ENCODE data around the gene TMEM131L. TPM values are rescaled to one million over a fixed set of nuclear protein-coding genes. Genes with fewer than 3 reads are reported as not detected.
A peak's percentile ranks its signal among the peaks of the same experiment; 100 is the strongest.

Gene TMEM131L
- total RNA-seq, 2 experiments from 2014 or later = 25.2 to 26.3 TPM

GRCh38 chr4:153679486-153679885 lies 213.3 kb downstream of the TMEM131L start:
- DNase-seq = no peak
- H3K36me3 Mint-ChIP-seq (ENCODE audit: low read depth) = peaks cover 7% of the 10 kb centered on the region
- peaks cover 8% of the 10 kb centered on the region for H3K4me1 Mint-ChIP-seq
- ChIA-PET CTCF (no interaction called here), POLR2A (no interaction called here)
- H3K27ac Mint-ChIP-seq = no peak overlapping the region
- H3K27me3 Mint-ChIP-seq = peaks cover 46% of the 10 kb centered on the region
- H3K4me3 Mint-ChIP-seq = no peak overlapping the region
- peaks cover 15% of the 10 kb centered on the region for H3K9me3 Mint-ChIP-seq

GRCh38 chr4:153683763-153684181 lies 217.6 kb downstream of the TMEM131L start:
- ChIA-PET CTCF (interaction anchor here (0.6 to 2.7 kb wide), 3 partner anchors 50 to 66 kb away, joined by 3 to 11 read pairs (median 4); no protein-coding TSS in a partner anchor), POLR2A (interaction anchor here (1.3 kb wide), 1 partner anchor 27 kb away, joined by 4 read pairs; no protein-coding TSS in a partner anchor)
- Mint-ChIP-seq H3K9me3 (peaks cover 9% of the 10 kb centered on the region), H3K4me1 (peaks cover 13% of the 10 kb centered on the region), H3K27ac (no peak overlapping the region), H3K4me3 (peak overlapping the region; percentile 44), H3K27me3 (peaks cover 41% of the 10 kb centered on the region), H3K36me3 (ENCODE audit: low read depth) (peaks cover 13% of the 10 kb centered on the region)
- DNase-seq = no peak

GRCh38 chr4:153684182-153684970 lies 218.2 kb downstream of the TMEM131L start, which contains the start of gene TLR2:
Gene TLR2, plus strand, starts transcription at chr4:153684280. Its CDS starts 18,628 bp downstream, at chr4:153702908.
- peaks cover 17% of the 10 kb centered on the region for H3K36me3 Mint-ChIP-seq (ENCODE audit: low read depth)
- peak; percentile 55 for DNase-seq
- ChIA-PET POLR2A (interaction anchor here (1.3 kb wide), 1 partner anchor 26 kb away, joined by 4 read pairs; no protein-coding TSS in a partner anchor), CTCF (interaction anchor here (0.6 to 2.7 kb wide), 3 partner anchors 49 to 65 kb away, joined by 3 to 11 read pairs (median 4); no protein-coding TSS in a partner anchor)
- peak within 1 kb of the TSS; percentile 61 for H3K4me3 Mint-ChIP-seq
- peaks cover 13% of the 10 kb centered on the region for H3K4me1 Mint-ChIP-seq
- H3K27me3 Mint-ChIP-seq = peaks cover 38% of the 10 kb centered on the region
- peaks cover 14% of the 10 kb centered on the region for H3K9me3 Mint-ChIP-seq
- no peak within 1 kb of the TSS for H3K27ac Mint-ChIP-seq

- Mint-ChIP-seq H3K36me3 (ENCODE audit: low read depth) (peaks cover 17% of the 10 kb centered on the region), H3K9me3 (peaks cover 19% of the 10 kb centered on the region), H3K4me3 (peak overlapping the region; percentile 61), H3K27me3 (peaks cover 41% of the 10 kb centered on the region), H3K27ac (no peak overlapping the region), H3K4me1 (peaks cover 13% of the 10 kb centered on the region)
- DNase-seq = no peak
- ChIA-PET CTCF (interaction anchor here (1.6 to 2.7 kb wide), 2 partner anchors 58 to 64 kb away, joined by 4 to 11 read pairs; no protein-coding TSS in a partner anchor), POLR2A (interaction anchor here (1.3 kb wide), 1 partner anchor 26 kb away, joined by 4 read pairs; no protein-coding TSS in a partner anchor)
Observed at GRCh38 chr4:153684971-153685371, 218.8 kb downstream of the TMEM131L start.

Other genes starting within 250 kb of the TMEM131L start
- 10 to 100 TPM; 20.8 to 21.7 TPM for gene MND1, start 121.7 kb upstream of the TMEM131L start, total RNA-seq
- 1 to 10 TPM; 1.1 to 1.3 TPM for gene TLR2, start 217.9 kb downstream of the TMEM131L start, total RNA-seq

Measured in activated CD4-positive, alpha-beta memory T cell treated with anti-CD3 and anti-CD28 coated beads, Interleukin-2, amount 10 ng/mL, durations not matched to agents 7 days and 5 days (primary cell).